Neural cell (in vitro differentiated cells): ENCODE data around the gene CDH4.

ENCODE experiments used
- CTCF ChIP-seq: fragments of 450-650 bp; IDR thresholded peaks from 2 replicates; pipeline ENCODE4 v1.5.1; 2014; ENCODE audit warnings: antibody characterized with exemption, mild to moderate bottlenecking, moderate library complexity; ENCODE audit not compliant: poor library complexity, severe bottlenecking
- EP300 ChIP-seq: fragments of 450-650 bp; conservative IDR thresholded peaks from 2 replicates; pipeline ENCODE4 v1.6.1; 2014; ENCODE audit warnings: antibody characterized with exemption, mild to moderate bottlenecking, moderate library complexity; ENCODE audit not compliant: poor library complexity, severe bottlenecking
- RAD21 ChIP-seq: fragments of 450-650 bp; conservative IDR thresholded peaks from 2 replicates; pipeline ENCODE4 v1.6.1; 2014; ENCODE audit warnings: antibody characterized with exemption, mild to moderate bottlenecking, moderate library complexity
- TAF1 ChIP-seq: IDR thresholded peaks from 2 replicates; pipeline ENCODE4 v1.6.1; 2012; ENCODE audit warnings: low read depth

GRCh38 chr20:61520076-61520892, 268.2 kb downstream of the CDH4 start:
- TF ChIP-seq CTCF (no peak), TAF1 (no peak), RAD21 (no peak), EP300 (no peak)
